HEK293 (cell line): Measurements from ENCODE around the gene HPGD.

ENCODE experiments used
- CTCF ChIP-seq: fragments of 450-650 bp; formaldehyde crosslinking; IDR thresholded peaks from 2 replicates; pipeline ENCODE4 v1.5.1; 2016; ENCODE audit warnings: missing biosample characterization, missing genetic modification characterization
- KLF7 ChIP-seq: fragments of 450-650 bp; formaldehyde crosslinking; IDR thresholded peaks from 2 replicates; pipeline ENCODE4 v1.5.1; 2016; ENCODE audit warnings: missing biosample characterization, missing genetic modification characterization, borderline replicate concordance
- ZFP69B ChIP-seq: fragments of 450-650 bp; formaldehyde crosslinking; IDR thresholded peaks from 2 replicates; pipeline ENCODE4 v1.5.1; 2016; ENCODE audit warnings: missing biosample characterization, missing genetic modification characterization
- ZNF169 ChIP-seq: fragments of 450-650 bp; formaldehyde crosslinking; IDR thresholded peaks from 2 replicates; pipeline ENCODE4 v1.5.1; 2016; ENCODE audit warnings: missing biosample characterization, missing genetic modification characterization
- ZNF24 ChIP-seq: fragments of 450-650 bp; formaldehyde crosslinking; IDR thresholded peaks from 2 replicates; pipeline ENCODE4 v1.5.1; 2016; ENCODE audit warnings: missing biosample characterization, missing genetic modification characterization
- TF ChIP-seq, protein P1 (sequence below): sonication (generic); formaldehyde crosslinking; IDR thresholded peaks from 2 replicates; pipeline ENCODE4 v1.8.1; 2022; ENCODE audit warnings: mild to moderate bottlenecking, moderate library complexity, missing genetic modification reagents

DNA sequence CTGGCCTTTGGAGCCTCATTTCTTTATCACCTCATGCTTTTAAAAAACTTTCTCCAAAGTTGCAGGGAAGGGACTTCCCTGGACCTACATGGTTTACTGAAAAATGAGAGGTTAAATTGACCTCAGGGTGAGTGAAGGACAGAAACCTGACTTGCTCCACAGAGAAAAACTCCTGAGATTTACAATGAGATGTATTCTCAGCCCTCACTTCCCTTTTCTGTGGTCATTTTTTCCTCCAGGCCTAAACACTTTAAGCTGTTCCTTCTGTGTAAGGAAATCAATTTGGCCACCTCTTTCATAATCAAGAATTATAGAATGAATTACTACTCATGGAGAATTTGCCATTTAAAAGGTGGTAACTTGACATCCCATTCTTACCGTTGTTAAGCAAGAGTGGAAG lies 77.9 kb downstream of the HPGD start:
- no peak for TF ChIP-seq CTCF (tag by site-specific recombination)
- TF ChIP-seq KLF7: no peak
- no peak for TF ChIP-seq ZNF24 (tag by site-specific recombination)
- no peak for TF ChIP-seq ZFP69B (tag by site-specific recombination)
- no peak for TF ChIP-seq ZNF169 (tag by site-specific recombination)
- TF ChIP-seq, protein P1, sequence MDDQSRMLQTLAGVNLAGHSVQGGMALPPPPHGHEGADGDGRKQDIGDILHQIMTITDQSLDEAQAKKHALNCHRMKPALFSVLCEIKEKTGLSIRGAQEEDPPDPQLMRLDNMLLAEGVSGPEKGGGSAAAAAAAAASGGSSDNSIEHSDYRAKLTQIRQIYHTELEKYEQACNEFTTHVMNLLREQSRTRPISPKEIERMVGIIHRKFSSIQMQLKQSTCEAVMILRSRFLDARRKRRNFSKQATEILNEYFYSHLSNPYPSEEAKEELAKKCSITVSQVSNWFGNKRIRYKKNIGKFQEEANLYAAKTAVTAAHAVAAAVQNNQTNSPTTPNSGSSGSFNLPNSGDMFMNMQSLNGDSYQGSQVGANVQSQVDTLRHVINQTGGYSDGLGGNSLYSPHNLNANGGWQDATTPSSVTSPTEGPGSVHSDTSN (CRISPR knock-in tag): no peak
